Ovary (tissue), 3 donors: ENCODE measurements around the gene TRAM2.

Experiments
- POLR2A ChIP-seq: fragments of 450-650 bp; IDR thresholded peaks from one replicate; pipeline ENCODE4 v1.6.1; 2017; ENCODE audit warnings: antibody characterized with exemption, mild to moderate bottlenecking, moderate library complexity
- TF ChIP-seq, protein P1 (sequence below), 3 donors: fragments of 450-650 bp in 2 of 3; fragments of 200-600 bp in 1 of 3; IDR thresholded peaks; one replicate each; pipeline versions ENCODE4 v1.5.1 to v1.8.0; 2016 to 2022; ENCODE audit warnings: antibody characterized with exemption in 3 of 3, mild to moderate bottlenecking in 1 of 3
- donor health status: DM: no; HTN: no; CAD: no.

DNA sequence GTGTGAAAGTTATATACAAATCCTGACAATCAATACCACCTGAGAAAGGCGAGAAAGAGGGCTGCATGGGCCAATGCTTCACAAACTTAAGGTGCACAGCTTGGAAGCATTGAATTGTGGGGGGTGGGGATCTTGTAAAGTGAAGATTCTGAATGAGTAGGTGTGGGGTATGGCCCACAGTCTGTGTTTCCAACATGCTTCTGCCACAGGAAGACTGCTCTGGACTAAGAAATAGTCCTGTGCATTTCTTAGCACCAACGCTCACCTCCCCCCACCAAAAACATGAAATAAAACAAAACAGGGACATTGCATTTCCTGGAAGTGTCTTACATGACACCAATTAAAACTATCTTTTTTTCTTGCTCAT, 21.9 kb upstream of the TRAM2 start:
- TF ChIP-seq, protein P1, sequence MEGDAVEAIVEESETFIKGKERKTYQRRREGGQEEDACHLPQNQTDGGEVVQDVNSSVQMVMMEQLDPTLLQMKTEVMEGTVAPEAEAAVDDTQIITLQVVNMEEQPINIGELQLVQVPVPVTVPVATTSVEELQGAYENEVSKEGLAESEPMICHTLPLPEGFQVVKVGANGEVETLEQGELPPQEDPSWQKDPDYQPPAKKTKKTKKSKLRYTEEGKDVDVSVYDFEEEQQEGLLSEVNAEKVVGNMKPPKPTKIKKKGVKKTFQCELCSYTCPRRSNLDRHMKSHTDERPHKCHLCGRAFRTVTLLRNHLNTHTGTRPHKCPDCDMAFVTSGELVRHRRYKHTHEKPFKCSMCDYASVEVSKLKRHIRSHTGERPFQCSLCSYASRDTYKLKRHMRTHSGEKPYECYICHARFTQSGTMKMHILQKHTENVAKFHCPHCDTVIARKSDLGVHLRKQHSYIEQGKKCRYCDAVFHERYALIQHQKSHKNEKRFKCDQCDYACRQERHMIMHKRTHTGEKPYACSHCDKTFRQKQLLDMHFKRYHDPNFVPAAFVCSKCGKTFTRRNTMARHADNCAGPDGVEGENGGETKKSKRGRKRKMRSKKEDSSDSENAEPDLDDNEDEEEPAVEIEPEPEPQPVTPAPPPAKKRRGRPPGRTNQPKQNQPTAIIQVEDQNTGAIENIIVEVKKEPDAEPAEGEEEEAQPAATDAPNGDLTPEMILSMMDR (IDR thresholded peaks at IDR 0.05) = no peak
- no peak for TF ChIP-seq POLR2A
